Hepatic stellate cell (primary cell): Measurements from ENCODE around the gene FUT4.
"Not testable (repeated sequence)": the region's sequence is repeated elsewhere in the genome, so short reads cannot be mapped to it uniquely, and the experiment has no call there.

ENCODE experiments used
- DNase-seq: peaks from one replicate; pipeline ENCODE4 v3.0.0; 2011; ENCODE audit warnings: low spot score

FUT4 gene

GRCh38 chr11:94533206-94533605 lies 10.5 kb upstream of the FUT4 start:
- no peak for DNase-seq

GRCh38 chr11:94533696-94534630 lies 9.8 kb upstream of the FUT4 start:
- DNase-seq: no peak

GRCh38 chr11:94536386-94536785 lies 7.3 kb upstream of the FUT4 start:
- DNase-seq: no peak

GRCh38 chr11:94537031-94537600 lies 6.6 kb upstream of the FUT4 start:
- DNase-seq: peak; percentile 47

- no peak for DNase-seq
Observed at GRCh38 chr11:94539420-94539819, 4.3 kb upstream of the FUT4 start.

- DNase-seq: no peak
Observed at GRCh38 chr11:94544646-94545263, 1.0 kb downstream of the FUT4 start.

GRCh38 chr11:94545264-94546161 lies 1.8 kb downstream of the FUT4 start:
- no peak for DNase-seq

- no peak for DNase-seq
Observed at GRCh38 chr11:94546162-94546470, 2.4 kb downstream of the FUT4 start.

- DNase-seq: no peak
Observed at GRCh38 chr11:94546886-94547285, 3.2 kb downstream of the FUT4 start.

GRCh38 chr11:94549146-94549545 lies 5.4 kb downstream of the FUT4 start:
- DNase-seq: no peak

- DNase-seq: no peak
Observed at GRCh38 chr11:94550513-94550912, 6.8 kb downstream of the FUT4 start.

- DNase-seq: no peak
Observed at GRCh38 chr11:94553938-94554337, 10.2 kb downstream of the FUT4 start.

GRCh38 chr11:94555752-94556329 lies 12.1 kb downstream of the FUT4 start:
- not testable (repeated sequence) for DNase-seq

GRCh38 chr11:94557421-94557820 lies 13.7 kb downstream of the FUT4 start:
- DNase-seq: peak; percentile 31

GRCh38 chr11:94557992-94558391 lies 14.3 kb downstream of the FUT4 start:
- DNase-seq: no peak

GRCh38 chr11:94558468-94558867 lies 14.7 kb downstream of the FUT4 start:
- no peak for DNase-seq

GRCh38 chr11:94558932-94559331 lies 15.2 kb downstream of the FUT4 start:
- no peak for DNase-seq

GRCh38 chr11:94559361-94559760 lies 15.6 kb downstream of the FUT4 start:
- no peak for DNase-seq

- no peak for DNase-seq
Observed at GRCh38 chr11:94560834-94561233, 17.1 kb downstream of the FUT4 start.

GRCh38 chr11:94563176-94563847 lies 19.6 kb downstream of the FUT4 start:
- DNase-seq: peak; percentile 81

GRCh38 chr11:94563848-94564467 lies 20.2 kb downstream of the FUT4 start:
- DNase-seq: no peak
